Pancreas (tissue), 10 donors: Measurements from ENCODE around the gene ANO1. TPM values are rescaled to one million over a fixed set of nuclear protein-coding genes. Genes with fewer than 3 reads are reported as not detected.

Experiments used
- ATAC-seq, 4 donors: fragments of 200-7000 bp; cut with Tn5 transposase; one replicate each; pipeline versions ENCODE4 v1.8.0 to v1.9.1; 2020; ENCODE audit warnings: mild to moderate bottlenecking in 4 of 4, moderate library complexity in 4 of 4
- DNase-seq, 6 donors: peaks; one replicate each; pipeline ENCODE4 v3.0.0-alpha.2; 2020
- FAIRE-seq: peaks from 2 replicates; lab custom pipeline; 2012; peaks lifted over from hg19 to GRCh38; lab: Jason Lieb, UNC
- H3K27ac ChIP-seq, 4 donors: fragments of 200-600 bp; sonication (generic); 1 replicate in 3 of 4; 2 replicates in 1 of 4; pipeline versions ENCODE4 v1.5.0 to v1.8.0; 2020
- H3K27me3 ChIP-seq, 4 donors: fragments of 200-600 bp; one replicate each; pipeline ENCODE4 v1.8.0; 2021
- H3K36me3 ChIP-seq, 3 donors: fragments of 200-600 bp; sonication (generic) in 1 of 3; one replicate each; pipeline versions ENCODE4 v1.5.0 to v1.8.0; 2020 to 2021
- H3K4me1 ChIP-seq, 3 donors: fragments of 200-600 bp; one replicate each; pipeline ENCODE4 v1.8.0; 2021
- H3K4me3 ChIP-seq, 4 donors: fragments of 200-600 bp; sonication (generic) in 2 of 4; one replicate each; pipeline versions ENCODE4 v1.5.0 to v1.8.0; 2020 to 2021
- H3K9me3 ChIP-seq, 4 donors: fragments of 200-600 bp; one replicate each; pipeline ENCODE4 v1.8.0; 2021
- WGBS, 2 donors: extraction: QIAGEN DNeasy Blood & Tissue Kit; methylation state at CpG; one replicate each; pipeline ENCODE4 v1.1.7; 2013; 5-methylcytosine and 5-hydroxymethylcytosine counted together
- intact Hi-C, 3 donors: fragments of 100-400 bp; cut with DNase I; formaldehyde crosslinking; loops; one replicate each; pipeline versions ENCODE4 v1.11.1 to v1.14.2; 2022
- polyA plus RNA-seq, 2 donors: library from polyadenylated mRNA; stranded (reverse); fragments of 200-250 nt; gene quantifications; one replicate each; pipeline ENCODE4 v1.2.3, GENCODE V29; 2013
- total RNA-seq, 6 donors: library from RNA; stranded (reverse); fragmentation: NEBNext Ultra II Directional in 4 of 6; extraction: Animal tissue kit (Norgen Biotek cat#: 25700) in 4 of 6; gene quantifications; one replicate each; pipeline versions ENCODE4 v1.2.1 to v1.2.4, GENCODE V29; 2021 to 2023
- TF ChIP-seq, protein P1 (sequence below), 4 donors: fragments of 200-600 bp; sonication (generic) in 3 of 4; IDR thresholded peaks; one replicate each; pipeline versions ENCODE4 v1.5.0 to v1.8.0; 2021; ENCODE audit warnings: antibody characterized with exemption in 4 of 4
- donor health status: healthy with polysubstance abuse.
- donor health status: DM: no; HTN: no; CAD: no; lungs with moderate emphysema.
- donor health status: DM: no; HTN: no; CAD: no.
- donor health status: control.
- donor health status: control.
- donor health status: Bipolar disorder and iron deficiency.
- donor health status: DM: yes; HTN: yes; CAD: no.
- donor health status: DM: no; HTN: no; CAD: no.
- donor health status: DM: no; HTN: no; CAD: no.
- donor health status: DM: yes; HTN: yes; CAD: no.

The ANO1 gene
- total and polyA plus RNA-seq, 8 donors, result 1.5 to 12.4 (median 5.1) TPM

DNA sequence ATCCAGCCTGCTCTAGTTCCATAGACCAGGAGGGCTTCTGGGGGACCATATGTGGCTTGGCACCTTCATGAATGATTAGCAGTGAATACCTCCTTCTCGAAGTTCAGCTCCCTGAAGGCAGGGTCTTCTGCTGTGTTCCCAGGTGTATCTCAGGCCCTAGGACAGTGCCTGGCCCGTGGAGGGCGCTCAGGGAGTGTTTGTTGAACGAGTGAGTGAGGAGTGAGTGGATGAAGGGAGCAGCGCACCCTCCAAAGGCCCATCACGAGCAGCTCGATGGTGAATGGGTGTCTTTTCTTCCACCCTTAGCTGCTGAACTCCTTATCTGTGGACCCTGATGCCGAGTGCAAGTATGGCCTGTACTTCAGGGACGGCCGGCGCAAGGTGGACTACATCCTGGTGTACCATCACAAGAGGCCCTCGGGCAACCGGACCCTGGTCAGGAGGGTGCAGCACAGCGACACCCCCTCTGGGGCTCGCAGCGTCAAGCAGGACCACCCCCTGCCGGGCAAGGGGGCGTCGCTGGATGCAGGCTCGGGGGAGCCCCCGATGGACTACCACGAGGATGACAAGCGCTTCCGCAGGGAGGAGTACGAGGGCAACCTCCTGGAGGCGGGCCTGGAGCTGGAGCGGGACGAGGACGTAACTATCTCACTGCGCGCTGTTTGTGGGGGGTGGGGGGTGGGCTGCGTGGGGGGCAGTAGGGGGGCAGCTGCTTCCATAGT lies 9.5 kb downstream of the ANO1 start:
- Histone ChIP-seq H3K27me3 (no peaks in the 10 kb centered on the region), H3K9me3 (no peaks in the 10 kb centered on the region), H3K4me3 (no peak overlapping the region), H3K27ac (no peak overlapping the region), H3K4me1 (no peaks in the 10 kb centered on the region), H3K36me3 (no peaks in the 10 kb centered on the region)
- ATAC-seq, result no peak
- TF ChIP-seq, protein P1, sequence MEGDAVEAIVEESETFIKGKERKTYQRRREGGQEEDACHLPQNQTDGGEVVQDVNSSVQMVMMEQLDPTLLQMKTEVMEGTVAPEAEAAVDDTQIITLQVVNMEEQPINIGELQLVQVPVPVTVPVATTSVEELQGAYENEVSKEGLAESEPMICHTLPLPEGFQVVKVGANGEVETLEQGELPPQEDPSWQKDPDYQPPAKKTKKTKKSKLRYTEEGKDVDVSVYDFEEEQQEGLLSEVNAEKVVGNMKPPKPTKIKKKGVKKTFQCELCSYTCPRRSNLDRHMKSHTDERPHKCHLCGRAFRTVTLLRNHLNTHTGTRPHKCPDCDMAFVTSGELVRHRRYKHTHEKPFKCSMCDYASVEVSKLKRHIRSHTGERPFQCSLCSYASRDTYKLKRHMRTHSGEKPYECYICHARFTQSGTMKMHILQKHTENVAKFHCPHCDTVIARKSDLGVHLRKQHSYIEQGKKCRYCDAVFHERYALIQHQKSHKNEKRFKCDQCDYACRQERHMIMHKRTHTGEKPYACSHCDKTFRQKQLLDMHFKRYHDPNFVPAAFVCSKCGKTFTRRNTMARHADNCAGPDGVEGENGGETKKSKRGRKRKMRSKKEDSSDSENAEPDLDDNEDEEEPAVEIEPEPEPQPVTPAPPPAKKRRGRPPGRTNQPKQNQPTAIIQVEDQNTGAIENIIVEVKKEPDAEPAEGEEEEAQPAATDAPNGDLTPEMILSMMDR (IDR thresholded peaks at IDR 0.05), result no peak
- DNase-seq, result no peak
- no peak for FAIRE-seq
- intact Hi-C loops, result no loop called here
- 66 to 70% methylated on average over 30 to 32 of the region's 32 CpGs for WGBS, 2 donors

DNA sequence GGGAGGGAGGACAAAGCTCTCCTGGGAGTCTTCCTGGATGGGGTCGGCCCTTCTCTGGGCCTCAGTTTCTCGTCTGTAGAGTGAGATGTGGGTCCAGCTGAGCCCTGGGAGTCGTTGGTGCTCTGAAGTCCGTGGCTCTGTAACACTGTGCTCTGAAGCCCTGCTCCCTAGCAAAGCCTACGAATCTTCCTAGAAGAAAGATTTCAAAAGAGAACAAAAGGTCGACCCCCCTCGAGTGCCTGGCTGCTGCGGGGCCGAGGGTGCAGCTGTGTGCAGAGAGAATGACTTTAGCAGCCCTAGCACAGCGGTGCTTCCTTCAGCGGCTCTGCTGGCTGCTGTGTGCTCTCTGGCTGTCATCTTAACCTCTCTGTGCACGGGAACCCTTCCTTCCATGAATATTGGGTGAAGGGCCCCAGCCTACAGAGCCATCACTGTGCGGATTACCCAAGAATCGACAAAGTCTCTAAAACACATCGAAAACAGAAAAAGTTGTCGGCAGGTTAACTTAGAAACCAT lies 10.7 kb downstream of the ANO1 start:
- Histone ChIP-seq H3K9me3 (no peaks in the 10 kb centered on the region), H3K27me3 (no peaks in the 10 kb centered on the region), H3K27ac (no peak overlapping the region), H3K4me1 (no peaks in the 10 kb centered on the region), H3K36me3 (no peaks in the 10 kb centered on the region), H3K4me3 (no peak overlapping the region)
- intact Hi-C loops, result no loop called here
- TF ChIP-seq, protein P1 (IDR thresholded peaks at IDR 0.05), result no peak
- DNase-seq (no peak), ATAC-seq (no peak), FAIRE-seq (no peak)
- WGBS, 2 donors, result 67 to 75% methylated on average over 16 of the region's 16 CpGs

DNA sequence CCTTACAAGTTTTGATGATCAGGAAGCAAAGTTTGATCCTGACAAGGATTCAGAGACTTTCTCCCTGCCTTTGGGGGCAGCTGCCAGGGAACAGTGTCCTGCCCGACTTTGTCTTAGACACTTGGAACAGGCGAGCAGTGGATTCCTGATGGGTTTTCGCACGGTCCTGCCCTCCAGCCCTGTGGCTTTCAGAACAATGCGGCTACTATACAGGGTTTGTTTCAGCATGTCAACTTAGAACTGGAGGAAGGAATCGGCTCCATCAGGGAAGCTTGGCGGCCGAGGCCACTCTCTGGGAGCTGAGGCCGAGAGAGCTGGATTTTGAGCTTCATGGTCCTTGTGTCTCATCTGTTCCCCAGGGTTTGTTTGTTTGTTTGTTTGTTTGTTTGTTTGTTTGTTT lies 11.5 kb downstream of the ANO1 start:
- WGBS, 2 donors, result 33 to 50% methylated on average over 9 of the region's 9 CpGs
- no peak overlapping the region for H3K27ac ChIP-seq
- H3K4me1 ChIP-seq, result no peaks in the 10 kb centered on the region
- no peak for FAIRE-seq
- H3K4me3 ChIP-seq, result no peak overlapping the region
- TF ChIP-seq, protein P1 (IDR thresholded peaks at IDR 0.05), result no peak
- intact Hi-C loops, result no loop called here
- no peaks in the 10 kb centered on the region for H3K27me3 ChIP-seq
- H3K9me3 ChIP-seq, result no peaks in the 10 kb centered on the region
- no peak for DNase-seq
- ATAC-seq, result peak in 1 of 4 donors; percentile 39
- no peaks in the 10 kb centered on the region for H3K36me3 ChIP-seq

DNA sequence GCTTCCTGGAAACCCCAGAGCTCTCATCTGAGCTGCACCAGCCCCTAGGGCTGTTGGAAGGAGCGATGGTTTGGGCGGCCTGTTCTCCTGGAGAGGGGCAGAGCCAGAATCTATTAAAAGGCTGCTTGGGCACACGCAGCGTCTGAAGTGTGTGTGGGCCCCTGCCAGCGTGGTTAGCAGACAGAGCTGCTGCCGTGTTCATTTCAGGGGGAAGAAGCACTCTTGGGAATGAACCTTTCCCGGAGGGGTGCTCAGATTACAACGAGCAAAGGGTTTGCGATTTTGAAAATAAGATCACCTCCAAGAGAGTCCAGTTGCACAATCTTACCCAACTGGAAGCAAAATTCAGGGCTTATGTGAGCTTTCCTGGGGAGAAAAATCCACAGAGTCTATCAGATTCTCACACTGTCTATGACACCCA lies 12.9 kb downstream of the ANO1 start:
- Histone ChIP-seq H3K36me3 (no peaks in the 10 kb centered on the region), H3K4me3 (no peak overlapping the region), H3K27ac (no peak overlapping the region), H3K27me3 (no peaks in the 10 kb centered on the region), H3K4me1 (no peaks in the 10 kb centered on the region), H3K9me3 (no peaks in the 10 kb centered on the region)
- intact Hi-C loops, result no loop called here
- FAIRE-seq, result no peak
- no peak for DNase-seq
- WGBS, 2 donors, result 52 to 58% methylated on average over 9 of the region's 9 CpGs
- TF ChIP-seq, protein P1 (IDR thresholded peaks at IDR 0.05), result no peak
- no peak for ATAC-seq

DNA sequence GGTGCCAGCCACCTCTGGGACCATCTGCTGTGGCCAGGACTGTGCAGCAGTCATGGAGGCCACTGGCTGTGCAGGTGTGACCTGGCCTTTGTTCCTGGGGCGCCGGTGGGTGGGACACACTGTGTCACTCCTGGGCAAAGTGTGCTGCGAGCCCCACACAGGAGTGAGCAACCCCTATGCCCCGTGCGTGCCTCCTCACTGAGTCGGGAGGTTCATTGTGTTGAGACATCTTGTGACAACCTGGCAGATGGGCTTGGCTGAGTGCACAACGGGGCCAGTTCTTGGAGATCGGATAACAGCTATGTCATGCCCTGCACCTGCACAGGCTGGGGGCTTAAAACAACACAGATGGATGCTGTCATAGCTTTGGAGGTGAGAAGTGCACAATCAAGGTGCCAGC lies 13.5 kb downstream of the ANO1 start:
- TF ChIP-seq, protein P1 (IDR thresholded peaks at IDR 0.05), result no peak
- no peaks in the 10 kb centered on the region for H3K9me3 ChIP-seq
- ATAC-seq, result no peak
- H3K4me1 ChIP-seq, result no peaks in the 10 kb centered on the region
- no peaks in the 10 kb centered on the region for H3K36me3 ChIP-seq
- intact Hi-C loops, result no loop called here
- no peaks in the 10 kb centered on the region for H3K27me3 ChIP-seq
- 80 to 86% methylated on average over 8 of the region's 8 CpGs for WGBS, 2 donors
- no peak for DNase-seq
- H3K27ac ChIP-seq, result no peak overlapping the region
- FAIRE-seq, result no peak
- no peak overlapping the region for H3K4me3 ChIP-seq
